ENCODE results near the gene ATP2B2. TPM values are rescaled to one million over a fixed set of nuclear protein-coding genes. Genes with fewer than 3 reads are reported as not detected.
A peak's percentile ranks its signal among the peaks of the same experiment; 100 is the strongest.

ATP2B2 gene
- total and polyA plus RNA-seq, 2 donors (not counting 1 experiment from before 2014, with no cell fraction given) = not detected

DNA sequence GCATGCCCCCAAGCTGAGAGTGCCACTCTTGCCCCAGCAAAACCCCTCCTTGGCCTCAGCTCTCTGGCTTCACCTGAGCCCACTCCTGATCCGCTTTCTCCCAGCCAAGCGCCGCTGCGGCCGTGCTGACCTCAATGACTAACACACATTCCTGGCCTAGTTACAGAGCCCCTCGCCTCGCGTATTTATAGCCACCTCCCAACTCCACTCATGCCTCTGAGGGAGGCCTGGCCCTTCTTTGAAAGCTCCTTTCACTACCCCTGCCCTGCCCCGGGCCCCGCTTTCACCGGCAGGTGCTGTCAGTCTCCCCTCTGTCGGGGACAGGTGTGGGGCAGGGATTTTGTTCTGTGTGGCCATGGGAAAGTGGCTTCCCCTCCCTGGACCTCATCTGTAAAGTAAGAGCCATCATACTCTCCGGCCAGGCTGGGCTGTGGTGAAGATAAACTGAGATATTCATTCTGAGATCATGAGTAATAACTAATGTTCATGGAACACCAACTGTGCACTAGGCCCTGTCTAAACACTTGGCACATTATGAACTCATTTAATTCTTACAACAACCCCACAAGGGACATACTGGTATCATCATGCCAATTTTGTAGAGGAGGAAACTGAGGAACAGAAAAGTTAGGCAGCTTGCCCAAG, 13.2 kb upstream of the ATP2B2 start:
- Histone ChIP-seq H3K36me3 (replicated peaks in 1 of 2; ENCODE audit: control extremely low read depth in 1 of 2, control insufficient read depth in 1 of 2, extremely low read depth in 1 of 2, insufficient read depth in 2 of 2, low read length in 1 of 2) (no peaks in the 10 kb centered on the region), H4K20me1 (ENCODE audit: control insufficient read depth, insufficient read depth, low read length, poor library complexity, severe bottlenecking) (no peaks in the 10 kb centered on the region), H3K27me3 (replicated peaks in 1 of 4; ENCODE audit: control extremely low read depth in 1 of 4, control insufficient read depth in 3 of 4, insufficient read depth in 4 of 4, low read length in 3 of 4) (peaks cover 0 to 15% (median 3%) of the 10 kb centered on the region in 4 experiments), H3K79me2 (ENCODE audit: control insufficient read depth, insufficient read depth, low read length) (no peaks in the 10 kb centered on the region), H3K4me1 (ENCODE audit: control insufficient read depth in 2 of 2, insufficient read depth in 2 of 2, low read length in 2 of 2) (peaks cover 0 to 8% of the 10 kb centered on the region in 2 donors), H3K9me3 (ENCODE audit: control extremely low read depth in 1 of 3, control insufficient read depth in 2 of 3, insufficient read depth in 1 of 3, low read length in 2 of 3) (no peaks in the 10 kb centered on the region), H2AFZ (ENCODE audit: insufficient read depth, low read depth, low read length, poor library complexity, severe bottlenecking) (no peak overlapping the region), H3K4me3 (ENCODE audit: control extremely low read depth in 1 of 5, extremely low read depth in 1 of 5, insufficient read depth in 1 of 5, low read depth in 2 of 5, low read length in 4 of 5) (no peak overlapping the region), H3K4me2 (replicated peaks; ENCODE audit: low read depth, low read length, poor library complexity, severe bottlenecking) (no peak overlapping the region), H3K9ac (ENCODE audit: low read length) (no peak overlapping the region), H3K27ac (ENCODE audit: low read length in 2 of 2) (no peak overlapping the region)
- Mint-ChIP-seq H3K27me3 (peaks cover 29% of the 10 kb centered on the region), H3K27ac (no peak overlapping the region), H3K9me3 (ENCODE audit: insufficient read depth) (no peaks in the 10 kb centered on the region), H3K4me3 (peak overlapping the region; percentile 10), H3K4me1 (peaks cover 14% of the 10 kb centered on the region)
- DNase-seq (no peak), ATAC-seq (ENCODE audit: low read depth) (no peak)
- ChIA-PET POLR2A (no interaction called here), CTCF (interaction anchor here (2.2 kb wide), 1 partner anchor 175 kb away, joined by 6 read pairs; no protein-coding TSS in a partner anchor)
- 72% methylated on average over 10 of the region's 13 CpGs for WGBS (ENCODE audit: insufficient coverage)
- TF ChIP-seq, protein P1, sequence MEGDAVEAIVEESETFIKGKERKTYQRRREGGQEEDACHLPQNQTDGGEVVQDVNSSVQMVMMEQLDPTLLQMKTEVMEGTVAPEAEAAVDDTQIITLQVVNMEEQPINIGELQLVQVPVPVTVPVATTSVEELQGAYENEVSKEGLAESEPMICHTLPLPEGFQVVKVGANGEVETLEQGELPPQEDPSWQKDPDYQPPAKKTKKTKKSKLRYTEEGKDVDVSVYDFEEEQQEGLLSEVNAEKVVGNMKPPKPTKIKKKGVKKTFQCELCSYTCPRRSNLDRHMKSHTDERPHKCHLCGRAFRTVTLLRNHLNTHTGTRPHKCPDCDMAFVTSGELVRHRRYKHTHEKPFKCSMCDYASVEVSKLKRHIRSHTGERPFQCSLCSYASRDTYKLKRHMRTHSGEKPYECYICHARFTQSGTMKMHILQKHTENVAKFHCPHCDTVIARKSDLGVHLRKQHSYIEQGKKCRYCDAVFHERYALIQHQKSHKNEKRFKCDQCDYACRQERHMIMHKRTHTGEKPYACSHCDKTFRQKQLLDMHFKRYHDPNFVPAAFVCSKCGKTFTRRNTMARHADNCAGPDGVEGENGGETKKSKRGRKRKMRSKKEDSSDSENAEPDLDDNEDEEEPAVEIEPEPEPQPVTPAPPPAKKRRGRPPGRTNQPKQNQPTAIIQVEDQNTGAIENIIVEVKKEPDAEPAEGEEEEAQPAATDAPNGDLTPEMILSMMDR (IDR thresholded peaks at IDR 0.05) = no peak
- TF ChIP-seq EZH2 (IDR thresholded peaks at IDR 0.05; ENCODE audit: borderline replicate concordance, insufficient read depth, low read depth, low read length, poor library complexity, severe bottlenecking) = no peak
- intact Hi-C loops (cut with micrococcal nuclease) = no loop called here

GRCh38 chr3:10517627-10518026, 12.2 kb upstream of the ATP2B2 start:
- no peak overlapping the region for H3K27ac ChIP-seq (ENCODE audit: low read length in 2 of 2)
- ATAC-seq (ENCODE audit: low read depth) (no peak), DNase-seq (no peak)
- Mint-ChIP-seq H3K27ac (no peak overlapping the region), H3K4me3 (no peak overlapping the region), H3K27me3 (peaks cover 19% of the 10 kb centered on the region), H3K9me3 (ENCODE audit: insufficient read depth) (no peaks in the 10 kb centered on the region), H3K4me1 (peaks cover 14% of the 10 kb centered on the region)
- H3K4me1 ChIP-seq (ENCODE audit: control insufficient read depth in 2 of 2, insufficient read depth in 2 of 2, low read length in 2 of 2) = peaks cover 0 to 8% of the 10 kb centered on the region in 2 donors
- no peak overlapping the region for H3K4me3 ChIP-seq (ENCODE audit: control extremely low read depth in 1 of 5, extremely low read depth in 1 of 5, insufficient read depth in 1 of 5, low read depth in 2 of 5, low read length in 4 of 5)
- intact Hi-C loops (cut with micrococcal nuclease) = no loop called here
- no peaks in the 10 kb centered on the region for H3K36me3 ChIP-seq (replicated peaks in 1 of 2; ENCODE audit: control extremely low read depth in 1 of 2, control insufficient read depth in 1 of 2, extremely low read depth in 1 of 2, insufficient read depth in 2 of 2, low read length in 1 of 2)
- POLR2A ChIA-PET = no interaction called here
- 83% methylated on average over 6 of the region's 7 CpGs for WGBS (ENCODE audit: insufficient coverage)
- no peak overlapping the region for H3K9ac ChIP-seq (ENCODE audit: low read length)
- no peaks in the 10 kb centered on the region for H3K9me3 ChIP-seq (ENCODE audit: control extremely low read depth in 1 of 3, control insufficient read depth in 2 of 3, insufficient read depth in 1 of 3, low read length in 2 of 3)
- H3K4me2 ChIP-seq (replicated peaks; ENCODE audit: low read depth, low read length, poor library complexity, severe bottlenecking) = no peak overlapping the region
- no peaks in the 10 kb centered on the region for H4K20me1 ChIP-seq (ENCODE audit: control insufficient read depth, insufficient read depth, low read length, poor library complexity, severe bottlenecking)
- CTCF ChIA-PET = no interaction called here
- H2AFZ ChIP-seq (ENCODE audit: insufficient read depth, low read depth, low read length, poor library complexity, severe bottlenecking) = no peak overlapping the region
- no peaks in the 10 kb centered on the region for H3K79me2 ChIP-seq (ENCODE audit: control insufficient read depth, insufficient read depth, low read length)
- TF ChIP-seq EZH2 (IDR thresholded peaks at IDR 0.05; ENCODE audit: borderline replicate concordance, insufficient read depth, low read depth, low read length, poor library complexity, severe bottlenecking) = no peak
- TF ChIP-seq, protein P1 (IDR thresholded peaks at IDR 0.05) = no peak
- peaks cover 0 to 11% (median 3%) of the 10 kb centered on the region in 4 experiments for H3K27me3 ChIP-seq (replicated peaks in 1 of 4; ENCODE audit: control extremely low read depth in 1 of 4, control insufficient read depth in 3 of 4, insufficient read depth in 4 of 4, low read length in 3 of 4)

Measured in B cell (primary cell).